Measurements from ENCODE around the gene PREP.

Gene PREP

GRCh38 chr6:105308840-105309239 lies 94.0 kb downstream of the PREP start:
- Histone ChIP-seq H3K36me3 (peaks cover 5% of the 10 kb centered on the region; the same call in 1 of the 2 replicates), H3K9me3 (no peaks in the 10 kb centered on the region), H3K4me1 (peaks cover 10% of the 10 kb centered on the region; the same call in 1 of the 2 replicates), H3K4me3 (ENCODE audit: low read depth, low read length) (no peak overlapping the region), H3K27me3 (no peaks in the 10 kb centered on the region)
- no peak for DNase-seq
- TF ChIP-seq CTCF (IDR thresholded peaks at IDR 0.05; ENCODE audit: low read depth, low read length): no peak

- no peak for TF ChIP-seq CTCF (IDR thresholded peaks at IDR 0.05; ENCODE audit: low read depth, low read length)
- Histone ChIP-seq H3K4me3 (ENCODE audit: low read depth, low read length) (no peak overlapping the region), H3K4me1 (peaks cover 3% of the 10 kb centered on the region; the same call in 1 of the 2 replicates), H3K36me3 (no peaks in the 10 kb centered on the region), H3K27me3 (no peaks in the 10 kb centered on the region), H3K9me3 (no peaks in the 10 kb centered on the region)
- no peak for DNase-seq
Measured at GRCh38 chr6:105305521-105305920, 97.4 kb downstream of the PREP start.

- H3K9me3 ChIP-seq: no peaks in the 10 kb centered on the region
- no peaks in the 10 kb centered on the region for H3K36me3 ChIP-seq
- H3K4me3 ChIP-seq (ENCODE audit: low read depth, low read length): no peak overlapping the region
- no peaks in the 10 kb centered on the region for H3K27me3 ChIP-seq
- H3K4me1 ChIP-seq: peaks cover 3% of the 10 kb centered on the region; the same call in 1 of the 2 replicates
- TF ChIP-seq CTCF (IDR thresholded peaks at IDR 0.05; ENCODE audit: low read depth, low read length): no peak
- DNase-seq: no peak
Measured at GRCh38 chr6:105304825-105305224, 98.1 kb downstream of the PREP start.

- Histone ChIP-seq H3K9me3 (no peaks in the 10 kb centered on the region), H3K4me3 (ENCODE audit: low read depth, low read length) (no peak overlapping the region), H3K36me3 (no peaks in the 10 kb centered on the region), H3K4me1 (peaks cover 3% of the 10 kb centered on the region; the same call in 1 of the 2 replicates), H3K27me3 (no peaks in the 10 kb centered on the region)
- TF ChIP-seq CTCF (IDR thresholded peaks at IDR 0.05; ENCODE audit: low read depth, low read length): no peak
- DNase-seq: no peak
Measured at GRCh38 chr6:105304366-105304765, 98.5 kb downstream of the PREP start.

GRCh38 chr6:105302617-105303128 lies 100.2 kb downstream of the PREP start:
- DNase-seq: no peak
- H3K4me3 ChIP-seq (ENCODE audit: low read depth, low read length): no peak overlapping the region
- peak; percentile 14; the same call in 1 of the 2 replicates for TF ChIP-seq CTCF (IDR thresholded peaks at IDR 0.05; ENCODE audit: low read depth, low read length)
- H3K4me1 ChIP-seq: peaks cover 3% of the 10 kb centered on the region; the same call in 1 of the 2 replicates
- H3K36me3 ChIP-seq: no peaks in the 10 kb centered on the region
- H3K27me3 ChIP-seq: no peaks in the 10 kb centered on the region
- no peaks in the 10 kb centered on the region for H3K9me3 ChIP-seq

GRCh38 chr6:105301756-105302616 lies 100.9 kb downstream of the PREP start:
- H3K4me3 ChIP-seq (ENCODE audit: low read depth, low read length): no peak overlapping the region
- no peaks in the 10 kb centered on the region for H3K36me3 ChIP-seq
- no peaks in the 10 kb centered on the region for H3K27me3 ChIP-seq

More at GRCh38 chr6:105301756-105302616, 100.9 kb downstream of the PREP start:
- no peaks in the 10 kb centered on the region for H3K9me3 ChIP-seq
- DNase-seq: no peak
- TF ChIP-seq CTCF (IDR thresholded peaks at IDR 0.05; ENCODE audit: low read depth, low read length): no peak
- peaks cover 3% of the 10 kb centered on the region; the same call in 1 of the 2 replicates for H3K4me1 ChIP-seq

All from BE2C (cell line).